SK-N-SH treated with all-trans-retinoic acid at 6 μM for 48 hours (cell line): ENCODE results near the gene SRGAP1.
A peak's percentile ranks its signal among the peaks of the same experiment; 100 is the strongest.

ENCODE experiments used
- ATAC-seq: fragments of 200-7000 bp; cut with Tn5 transposase; 3 replicates; pipeline ENCODE4 v1.9.1; 2020; ENCODE audit warnings: mild to moderate bottlenecking, moderate library complexity
- ARNTL ChIP-seq: fragments of 450-650 bp; formaldehyde crosslinking; IDR thresholded peaks from 2 replicates; pipeline ENCODE4 v1.5.0; 2020; ENCODE audit warnings: low read depth, mild to moderate bottlenecking, moderate library complexity, borderline replicate concordance
- CSDC2 ChIP-seq: fragments of 250-450 bp; sonication (Bioruptor Pico); IDR thresholded peaks from 2 replicates; pipeline ENCODE4 v1.5.0; 2020; ENCODE audit warnings: mild to moderate bottlenecking, moderate library complexity
- CSRNP3 ChIP-seq: fragments of 250-450 bp; sonication (Bioruptor Pico); IDR thresholded peaks from 2 replicates; pipeline ENCODE4 v1.5.1; 2021; ENCODE audit warnings: mild to moderate bottlenecking, moderate library complexity
- ESRRG ChIP-seq: fragments of 250-450 bp; sonication (Bioruptor Pico); IDR thresholded peaks from 2 replicates; pipeline ENCODE4 v1.6.1; 2021; ENCODE audit warnings: mild to moderate bottlenecking
- GLIS3 ChIP-seq: fragments of 250-450 bp; sonication (Bioruptor Pico); IDR thresholded peaks from 2 replicates; pipeline ENCODE4 v1.5.0; 2020; ENCODE audit warnings: mild to moderate bottlenecking, moderate library complexity
- OSR1 ChIP-seq: fragments of 250-450 bp; sonication (Bioruptor Pico); IDR thresholded peaks from 2 replicates; pipeline ENCODE4 v1.8.0; 2022; ENCODE audit warnings: moderate library complexity, mild to moderate bottlenecking, inconsistent platforms
- PPARA ChIP-seq: fragments of 250-450 bp; sonication (Bioruptor Pico); IDR thresholded peaks from 2 replicates; pipeline ENCODE4 v1.5.0; 2020; ENCODE audit warnings: mild to moderate bottlenecking, borderline replicate concordance
- RARB ChIP-seq: fragments of 250-450 bp; sonication (Bioruptor Pico); IDR thresholded peaks from 2 replicates; pipeline ENCODE4 v1.8.0; 2021; ENCODE audit warnings: mild to moderate bottlenecking, moderate library complexity
- SNAI2 ChIP-seq: fragments of 250-450 bp; sonication (Bioruptor Pico); IDR thresholded peaks from 2 replicates; pipeline ENCODE4 v1.5.0; 2020; ENCODE audit warnings: mild to moderate bottlenecking, moderate library complexity
- TCF4 ChIP-seq: fragments of 250-450 bp; sonication (Bioruptor Pico); IDR thresholded peaks from 2 replicates; pipeline ENCODE4 v1.8.0; 2021; ENCODE audit warnings: mild to moderate bottlenecking, moderate library complexity, borderline replicate concordance
- TOX ChIP-seq: fragments of 250-450 bp; sonication (Bioruptor Pico); IDR thresholded peaks from 2 replicates; pipeline ENCODE4 v1.8.0; 2021; ENCODE audit warnings: mild to moderate bottlenecking, moderate library complexity, borderline replicate concordance
- TSHZ2 ChIP-seq: fragments of 250-450 bp; sonication (Bioruptor Pico); IDR thresholded peaks from 2 replicates; pipeline ENCODE4 v1.5.0; 2020; ENCODE audit warnings: mild to moderate bottlenecking, moderate library complexity
- ZC3H10 ChIP-seq: fragments of 250-450 bp; sonication (Bioruptor Pico); IDR thresholded peaks from 2 replicates; pipeline ENCODE4 v1.5.1; 2021; ENCODE audit warnings: mild to moderate bottlenecking, moderate library complexity
- ZFP3 ChIP-seq: fragments of 250-450 bp; sonication (Bioruptor Pico); IDR thresholded peaks from 2 replicates; pipeline ENCODE4 v1.5.0; 2020; ENCODE audit warnings: mild to moderate bottlenecking, moderate library complexity
- ZFP30 ChIP-seq: fragments of 450-650 bp; formaldehyde crosslinking; IDR thresholded peaks from 2 replicates; pipeline ENCODE4 v1.5.0; 2022; ENCODE audit warnings: mild to moderate bottlenecking, moderate library complexity
- ZNF565 ChIP-seq: fragments of 450-650 bp; formaldehyde crosslinking; conservative IDR thresholded peaks from 2 replicates; pipeline ENCODE4 v1.5.0; 2020; ENCODE audit warnings: low read depth, mild to moderate bottlenecking, moderate library complexity
- ZNF70 ChIP-seq: fragments of 450-650 bp; formaldehyde crosslinking; IDR thresholded peaks from 2 replicates; pipeline ENCODE4 v1.5.0; 2020; ENCODE audit warnings: mild to moderate bottlenecking, moderate library complexity
- ZNF8 ChIP-seq: fragments of 450-650 bp; formaldehyde crosslinking; IDR thresholded peaks from 2 replicates; pipeline ENCODE4 v1.5.0; 2020; ENCODE audit warnings: mild to moderate bottlenecking, moderate library complexity
- TF ChIP-seq, protein P1 (sequence below): fragments of 250-450 bp; sonication (Bioruptor Pico); IDR thresholded peaks from 2 replicates; pipeline ENCODE4 v1.5.1; 2020; ENCODE audit warnings: low read depth, mild to moderate bottlenecking, moderate library complexity
- TF ChIP-seq, protein P2 (sequence below): fragments of 250-450 bp; sonication (Bioruptor Pico); IDR thresholded peaks from 2 replicates; pipeline ENCODE4 v1.8.0; 2021; ENCODE audit warnings: low read depth, mild to moderate bottlenecking, moderate library complexity, borderline replicate concordance

The SRGAP1 gene

GRCh38 chr12:64039281-64039871 lies 194.9 kb downstream of the SRGAP1 start (continued):
- no peak for TF ChIP-seq PPARA (CRISPR knock-in tag)
- no peak for TF ChIP-seq GLIS3 (CRISPR knock-in tag)
- TF ChIP-seq ZNF70 (CRISPR knock-in tag), result no peak
- TF ChIP-seq SNAI2 (CRISPR knock-in tag), result no peak
- no peak for TF ChIP-seq CSDC2 (CRISPR knock-in tag)
- TF ChIP-seq TOX (CRISPR knock-in tag), result no peak

DNA sequence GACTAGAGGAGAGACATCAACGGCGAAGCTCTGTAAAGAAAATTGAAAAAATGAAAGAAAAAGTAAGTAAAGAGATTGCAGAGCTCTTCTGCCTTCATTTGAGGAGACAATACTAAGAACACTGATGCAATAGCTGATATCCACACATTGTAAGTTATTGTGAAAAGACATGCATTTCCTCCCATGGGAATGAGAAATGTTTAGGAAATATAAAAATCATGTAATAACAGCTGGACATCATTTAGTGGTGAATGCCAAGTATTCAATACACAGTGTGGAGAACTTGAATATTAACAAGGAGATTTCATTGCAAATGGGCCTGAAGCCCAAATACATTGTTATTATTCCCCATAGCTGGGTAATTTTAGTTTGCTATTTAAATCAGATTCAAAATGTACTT lies 198.4 kb downstream of the SRGAP1 start:
- ATAC-seq, result 0 out of 3 replicates have a peak, but pooled peaks have one; percentile 27
- TF ChIP-seq, protein P1, sequence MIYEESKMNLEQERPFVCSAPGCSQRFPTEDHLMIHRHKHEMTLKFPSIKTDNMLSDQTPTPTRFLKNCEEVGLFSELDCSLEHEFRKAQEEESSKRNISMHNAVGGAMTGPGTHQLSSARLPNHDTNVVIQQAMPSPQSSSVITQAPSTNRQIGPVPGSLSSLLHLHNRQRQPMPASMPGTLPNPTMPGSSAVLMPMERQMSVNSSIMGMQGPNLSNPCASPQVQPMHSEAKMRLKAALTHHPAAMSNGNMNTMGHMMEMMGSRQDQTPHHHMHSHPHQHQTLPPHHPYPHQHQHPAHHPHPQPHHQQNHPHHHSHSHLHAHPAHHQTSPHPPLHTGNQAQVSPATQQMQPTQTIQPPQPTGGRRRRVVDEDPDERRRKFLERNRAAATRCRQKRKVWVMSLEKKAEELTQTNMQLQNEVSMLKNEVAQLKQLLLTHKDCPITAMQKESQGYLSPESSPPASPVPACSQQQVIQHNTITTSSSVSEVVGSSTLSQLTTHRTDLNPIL (CRISPR knock-in tag), result no peak
- TF ChIP-seq OSR1 (CRISPR knock-in tag) (no peak), GLIS3 (CRISPR knock-in tag) (no peak), RARB (CRISPR knock-in tag) (no peak), TOX (CRISPR knock-in tag) (no peak), ZNF565 (no peak), ZNF70 (CRISPR knock-in tag) (no peak), PPARA (CRISPR knock-in tag) (no peak), CSDC2 (CRISPR knock-in tag) (no peak), ZNF8 (CRISPR knock-in tag) (no peak), TCF4 (CRISPR knock-in tag) (no peak), ARNTL (CRISPR knock-in tag) (no peak)
- TF ChIP-seq, protein P2, sequence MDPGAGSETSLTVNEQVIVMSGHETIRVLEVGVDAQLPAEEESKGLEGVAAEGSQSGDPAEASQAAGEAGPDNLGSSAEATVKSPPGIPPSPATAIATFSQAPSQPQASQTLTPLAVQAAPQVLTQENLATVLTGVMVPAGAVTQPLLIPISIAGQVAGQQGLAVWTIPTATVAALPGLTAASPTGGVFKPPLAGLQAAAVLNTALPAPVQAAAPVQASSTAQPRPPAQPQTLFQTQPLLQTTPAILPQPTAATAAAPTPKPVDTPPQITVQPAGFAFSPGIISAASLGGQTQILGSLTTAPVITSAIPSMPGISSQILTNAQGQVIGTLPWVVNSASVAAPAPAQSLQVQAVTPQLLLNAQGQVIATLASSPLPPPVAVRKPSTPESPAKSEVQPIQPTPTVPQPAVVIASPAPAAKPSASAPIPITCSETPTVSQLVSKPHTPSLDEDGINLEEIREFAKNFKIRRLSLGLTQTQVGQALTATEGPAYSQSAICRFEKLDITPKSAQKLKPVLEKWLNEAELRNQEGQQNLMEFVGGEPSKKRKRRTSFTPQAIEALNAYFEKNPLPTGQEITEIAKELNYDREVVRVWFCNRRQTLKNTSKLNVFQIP (CRISPR knock-in tag), result no peak

GRCh38 chr12:64044191-64044590 lies 199.7 kb downstream of the SRGAP1 start:
- TF ChIP-seq TCF4 (CRISPR knock-in tag) (no peak), PPARA (CRISPR knock-in tag) (no peak), SNAI2 (CRISPR knock-in tag) (no peak), RARB (CRISPR knock-in tag) (no peak), ZC3H10 (no peak)
- TF ChIP-seq, protein P2 (CRISPR knock-in tag), result no peak
- no peak for ATAC-seq

GRCh38 chr12:64051057-64051456 lies 206.6 kb downstream of the SRGAP1 start:
- TF ChIP-seq TSHZ2 (CRISPR knock-in tag) (no peak), ZNF8 (CRISPR knock-in tag) (peak; percentile 97), SNAI2 (CRISPR knock-in tag) (no peak)
- TF ChIP-seq, all 23 proteins: peak for 1
- no peak for ATAC-seq

DNA sequence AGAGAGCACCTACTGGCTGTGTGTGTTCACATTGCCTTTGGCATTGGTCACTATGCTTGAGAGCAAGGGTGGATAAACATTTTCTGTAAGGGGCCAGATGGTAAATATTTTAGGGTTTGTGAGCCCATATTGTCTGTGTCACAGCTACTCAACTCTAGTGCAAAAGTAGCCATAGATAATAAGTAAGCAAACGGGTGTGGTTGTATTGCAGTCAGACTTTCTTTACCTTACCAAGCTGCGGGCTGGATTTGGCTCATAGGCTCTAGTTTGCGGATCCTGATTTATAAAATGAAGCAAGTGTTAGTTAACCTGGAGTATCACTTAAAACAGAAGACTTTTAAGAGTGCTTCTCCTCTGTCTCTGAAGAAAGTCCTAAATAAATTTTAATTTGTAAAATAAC lies 208.6 kb downstream of the SRGAP1 start:
- no peak for ATAC-seq
- TF ChIP-seq CSRNP3, result no peak
- TF ChIP-seq, protein P2 (CRISPR knock-in tag), result no peak
- TF ChIP-seq ZFP3, result no peak
- no peak for TF ChIP-seq ESRRG (CRISPR knock-in tag)
- TF ChIP-seq ARNTL (CRISPR knock-in tag), result no peak
- TF ChIP-seq, protein P1 (CRISPR knock-in tag), result no peak
- TF ChIP-seq TCF4 (CRISPR knock-in tag), result no peak
- TF ChIP-seq ZNF8 (CRISPR knock-in tag), result no peak
- TF ChIP-seq RARB (CRISPR knock-in tag), result no peak
- TF ChIP-seq ZFP30, result no peak
